ENCODE results near the gene CD7. TPM values are rescaled to one million over a fixed set of nuclear protein-coding genes. Genes with fewer than 3 reads are reported as not detected.

The CD7 gene
- total RNA-seq, 1 donor from 2014 or later = not detected

- no peak for DNase-seq (ENCODE audit: low read depth)
Observed at GRCh38 chr17:82316651-82317393, 586 bp downstream of the CD7 start.

GRCh38 chr17:82315703-82316358, 1.6 kb downstream of the CD7 start:
- no peak for DNase-seq (ENCODE audit: low read depth)

GRCh38 chr17:82314727-82315605, 2.4 kb downstream of the CD7 start:
- no peak for DNase-seq (ENCODE audit: low read depth)

GRCh38 chr17:82314012-82314726, 3.2 kb downstream of the CD7 start:
- DNase-seq (ENCODE audit: low read depth) = no peak

- DNase-seq (ENCODE audit: low read depth) = no peak
Observed at GRCh38 chr17:82313195-82314011, 4.0 kb downstream of the CD7 start.

- no peak for DNase-seq (ENCODE audit: low read depth)
Observed at GRCh38 chr17:82311971-82312370, 5.4 kb downstream of the CD7 start.

- no peak for DNase-seq (ENCODE audit: low read depth)
Observed at GRCh38 chr17:82310877-82311276, 6.5 kb downstream of the CD7 start.

- DNase-seq (ENCODE audit: low read depth) = no peak
Observed at GRCh38 chr17:82309656-82310570, 7.5 kb downstream of the CD7 start.

GRCh38 chr17:82305727-82306300, 11.6 kb downstream of the CD7 start:
- DNase-seq (ENCODE audit: low read depth) = no peak

GRCh38 chr17:82304826-82305726, 12.3 kb downstream of the CD7 start:
- no peak for DNase-seq (ENCODE audit: low read depth)

GRCh38 chr17:82303944-82304808, 13.2 kb downstream of the CD7 start:
- no peak for DNase-seq (ENCODE audit: low read depth)

GRCh38 chr17:82302991-82303943, 14.1 kb downstream of the CD7 start:
- DNase-seq (ENCODE audit: low read depth) = peak; percentile 22

GRCh38 chr17:82302568-82302963, 14.8 kb downstream of the CD7 start:
- DNase-seq (ENCODE audit: low read depth) = no peak

- DNase-seq (ENCODE audit: low read depth) = no peak
Observed at GRCh38 chr17:82301916-82302567, 15.4 kb downstream of the CD7 start.

- no peak for DNase-seq (ENCODE audit: low read depth)
Observed at GRCh38 chr17:82301300-82301915, 16.0 kb downstream of the CD7 start.

All from myocyte (in vitro differentiated cells).